NCI-H1417 (cell line): ENCODE results near the gene DIP2A.
"Not testable (repeated sequence)": the region's sequence is repeated elsewhere in the genome, so short reads cannot be mapped to it uniquely, and the experiment has no call there.

Experiments used
- DNase-seq, 3 experiments: peaks; one replicate each; lab custom pipeline; 2025; lab: John Stamatoyannopoulos, UW

The DIP2A gene

GRCh38 chr21:46424621-46425020, 34.1 kb upstream of the DIP2A start:
- no peak for DNase-seq

DNA sequence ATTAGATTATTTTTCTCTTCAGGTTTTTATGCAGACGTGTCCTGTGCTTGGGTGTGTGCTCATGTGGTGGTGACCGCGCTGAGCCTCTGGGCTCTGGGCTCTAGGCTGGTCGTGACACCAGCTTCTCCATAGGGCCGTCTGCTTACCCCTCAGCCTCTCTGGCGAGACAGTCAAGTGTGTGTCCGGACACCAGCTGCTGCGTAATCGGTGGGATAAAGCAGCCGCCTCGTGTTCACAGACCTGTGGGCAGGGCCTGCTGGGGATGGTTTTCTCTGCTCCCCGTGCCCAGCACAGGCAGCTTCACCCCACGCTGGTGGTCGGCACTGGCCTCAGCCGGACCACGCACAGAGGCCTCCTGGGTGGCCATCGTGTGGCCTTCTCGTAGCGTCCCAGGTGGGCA, 33.6 kb upstream of the DIP2A start:
- DNase-seq: peak in 1 of 3 experiments; percentile 52

GRCh38 chr21:46425571-46425970, 33.1 kb upstream of the DIP2A start:
- peak in 1 of 3 experiments; percentile 93 for DNase-seq

DNA sequence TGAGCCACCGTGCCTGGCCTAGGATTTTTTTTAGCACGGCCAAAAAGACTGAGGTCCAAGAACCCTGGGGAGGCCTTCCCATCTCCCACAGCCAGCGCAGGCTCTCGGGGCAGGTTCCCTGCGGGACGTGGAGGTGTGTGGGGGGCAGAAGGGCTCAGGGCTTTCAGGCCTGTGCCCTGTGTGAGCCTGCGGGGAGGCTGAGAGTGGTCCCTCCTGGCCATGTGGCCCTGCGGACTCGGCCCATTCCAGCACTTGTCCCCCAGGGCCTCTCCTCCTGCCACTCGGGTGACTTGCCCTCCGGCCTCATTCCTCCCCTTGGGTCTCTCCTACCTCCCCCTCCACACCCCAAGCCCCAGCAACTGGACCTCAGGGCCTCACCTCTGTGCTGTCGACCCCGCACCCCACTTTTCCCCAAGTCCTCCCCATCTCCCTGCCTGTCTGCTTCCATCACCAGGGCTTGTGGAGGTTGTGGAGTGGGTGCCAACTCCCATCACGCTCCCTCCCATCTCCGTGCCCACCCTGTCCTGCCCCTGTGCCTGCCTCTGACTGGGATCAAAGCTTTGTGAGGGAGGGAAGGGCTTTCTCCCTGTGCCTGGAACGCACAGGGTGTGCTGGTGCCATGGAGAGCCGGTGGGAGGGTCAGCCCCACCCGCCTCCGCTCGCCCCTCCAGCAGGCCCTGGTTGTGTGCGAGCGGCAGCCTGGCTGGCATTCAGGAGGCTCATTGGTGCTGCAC, 32.2 kb upstream of the DIP2A start:
- no peak for DNase-seq

GRCh38 chr21:46427516-46427915, 31.2 kb upstream of the DIP2A start:
- DNase-seq: no peak

GRCh38 chr21:46428286-46428685, 30.4 kb upstream of the DIP2A start:
- no peak for DNase-seq

DNA sequence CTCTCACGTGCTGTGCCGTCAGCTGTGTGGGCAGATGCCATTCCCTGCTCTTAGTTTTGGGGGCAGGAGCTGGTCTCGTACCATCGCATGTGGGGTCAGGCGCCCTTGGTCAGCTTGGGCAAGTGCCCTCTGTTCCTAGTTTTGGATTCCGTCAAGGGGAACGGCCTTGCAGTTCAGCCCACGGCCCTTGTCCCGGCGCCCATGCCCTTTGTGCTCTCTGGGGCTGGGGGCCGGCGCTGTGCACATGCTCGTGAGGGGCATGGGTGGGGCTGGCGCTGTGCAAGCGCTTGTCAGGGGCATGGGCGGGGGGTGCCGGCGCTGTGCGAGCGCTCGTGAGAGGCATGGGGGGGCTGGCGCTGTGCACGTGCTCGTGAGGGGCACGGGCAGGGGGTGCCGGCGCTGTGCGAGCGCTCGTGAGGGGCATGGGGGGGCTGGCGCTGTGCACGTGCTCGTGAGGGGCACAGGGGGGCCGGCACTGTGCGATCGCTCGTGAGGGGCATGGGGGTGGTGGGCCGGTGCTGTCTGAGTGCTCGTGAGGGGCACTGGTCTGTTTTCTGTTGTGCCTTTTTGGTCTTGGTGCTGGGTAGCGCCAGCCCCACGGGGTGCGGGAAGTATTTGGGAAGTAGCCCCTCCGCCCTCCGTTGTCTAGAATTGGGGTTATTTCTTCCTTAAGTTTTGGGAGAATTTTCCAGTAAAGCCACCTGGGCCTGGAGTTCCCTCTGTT, 29.5 kb upstream of the DIP2A start:
- DNase-seq: no peak

DNA sequence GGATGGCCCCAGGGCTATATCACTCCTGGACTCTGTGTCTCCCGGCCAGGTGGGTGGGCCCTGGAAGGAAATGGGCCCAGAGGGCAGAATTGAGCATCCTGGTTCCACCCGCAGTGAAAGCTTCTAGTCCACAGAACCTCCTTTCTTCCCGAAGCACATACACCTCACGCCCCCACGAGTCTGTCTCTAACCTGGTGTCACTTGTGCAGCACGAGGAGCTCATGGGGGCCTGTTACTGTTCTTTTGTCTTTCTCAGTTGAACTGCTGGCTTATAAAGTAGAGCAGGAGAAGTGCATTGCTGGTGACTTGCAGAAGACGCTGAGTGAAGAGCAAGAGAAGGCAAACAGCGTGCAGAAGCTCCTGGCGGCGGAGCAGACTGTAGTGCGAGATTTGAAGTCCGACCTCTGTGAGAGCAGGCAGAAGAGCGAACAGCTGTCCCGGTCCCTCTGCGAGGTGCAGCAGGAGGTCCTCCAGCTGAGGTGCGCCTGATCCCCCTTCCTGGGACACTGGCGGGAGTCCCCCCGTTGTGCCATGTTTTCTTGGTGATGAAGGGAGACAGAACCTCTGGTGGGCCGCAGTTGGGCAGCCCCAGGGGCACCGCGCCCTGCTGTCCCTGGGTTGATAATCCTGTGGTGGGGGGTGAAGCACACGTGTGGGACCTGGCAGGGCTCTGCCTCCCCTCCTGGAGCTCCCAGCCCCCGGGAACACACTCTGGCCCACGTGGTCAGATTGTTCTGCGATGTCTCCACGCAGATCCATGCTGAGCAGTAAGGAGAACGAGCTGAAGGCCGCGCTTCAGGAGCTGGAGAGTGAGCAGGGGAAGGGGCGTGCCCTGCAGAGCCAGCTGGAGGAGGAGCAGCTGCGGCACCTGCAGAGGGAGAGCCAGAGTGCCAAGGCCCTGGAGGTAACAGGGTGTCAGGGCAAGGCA, 28.7 kb upstream of the DIP2A start:
- peak in 1 of 3 experiments; percentile 69 for DNase-seq

GRCh38 chr21:46431448-46431847, 27.2 kb upstream of the DIP2A start:
- DNase-seq: peak in 1 of 3 experiments; percentile 43

DNA sequence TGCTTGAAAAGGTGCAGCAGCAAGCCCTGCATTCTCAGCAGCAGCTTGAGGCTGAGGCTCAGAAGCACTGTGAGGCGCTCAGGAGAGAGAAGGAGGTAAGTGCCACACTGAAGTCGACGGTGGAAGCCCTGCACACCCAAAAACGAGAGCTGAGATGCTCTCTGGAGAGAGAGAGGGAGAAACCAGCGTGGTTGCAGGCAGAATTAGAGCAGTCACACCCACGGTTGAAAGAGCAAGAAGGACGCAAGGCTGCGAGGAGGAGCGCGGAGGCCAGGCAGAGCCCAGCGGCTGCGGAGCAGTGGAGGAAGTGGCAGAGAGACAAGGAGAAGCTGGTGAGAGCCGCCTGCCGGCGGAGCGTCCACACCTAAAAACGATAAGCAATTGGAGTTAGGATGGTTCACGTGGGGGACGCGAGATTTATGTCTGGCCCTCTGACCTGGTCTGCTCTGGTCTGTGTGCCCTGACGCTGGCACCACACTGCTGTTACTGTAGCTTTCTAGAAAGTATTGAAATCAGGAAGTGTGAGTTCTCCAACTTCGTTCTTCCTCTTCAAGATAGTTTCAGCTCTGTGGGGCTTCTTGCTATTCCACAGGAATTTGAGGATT, 26.7 kb upstream of the DIP2A start:
- no peak for DNase-seq

DNA sequence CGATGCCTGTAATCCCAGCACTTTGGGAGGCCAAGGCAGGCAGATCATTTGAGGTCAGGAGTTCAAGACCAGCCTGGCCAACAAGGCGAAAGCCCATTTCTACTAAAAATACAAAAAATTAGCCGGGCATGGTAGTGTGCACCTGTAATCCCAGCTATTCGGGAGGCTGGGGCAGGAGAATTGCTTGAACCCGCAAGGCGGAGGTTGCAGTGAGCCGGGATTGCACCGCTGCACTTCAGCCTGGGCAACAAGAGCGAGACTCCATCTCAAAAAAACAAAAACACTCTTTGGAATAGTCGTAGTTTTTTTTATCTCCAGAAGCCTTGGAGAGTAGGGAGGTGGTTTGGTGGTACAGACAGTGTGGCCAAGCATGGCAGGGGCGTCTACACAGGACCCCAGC, 25.6 kb upstream of the DIP2A start:
- not testable (repeated sequence) for DNase-seq

DNA sequence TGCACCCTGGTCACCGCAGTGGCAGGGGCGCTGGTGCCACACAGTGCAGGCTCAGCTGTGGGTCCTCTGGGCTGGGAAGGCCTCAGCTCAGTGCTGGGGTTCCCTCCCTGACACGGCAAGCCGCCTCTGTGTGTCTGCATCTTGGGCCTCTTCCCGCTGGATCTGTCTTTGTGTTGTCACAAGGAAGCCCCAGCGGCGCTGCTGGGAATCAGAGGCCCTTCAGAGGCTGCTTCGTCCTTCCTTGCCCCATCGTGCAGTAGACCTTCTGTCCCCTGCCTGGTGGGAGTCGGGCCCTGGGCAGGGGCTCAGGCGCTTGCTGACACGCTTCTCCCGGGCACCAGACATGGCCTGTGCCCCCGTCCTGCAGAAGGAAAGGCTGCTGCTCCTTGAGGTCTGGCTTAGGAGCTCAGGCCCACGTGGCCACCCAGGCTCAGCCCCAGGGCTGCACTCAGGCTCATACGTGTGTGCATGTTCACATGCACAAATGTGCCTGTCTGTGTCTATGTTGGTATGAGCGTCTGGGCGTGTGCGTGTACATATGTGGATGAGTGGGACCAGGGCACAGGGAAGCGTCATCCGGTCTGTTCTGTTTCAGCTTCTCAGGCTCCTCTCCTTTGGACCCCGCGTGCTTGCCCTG, 24.3 kb upstream of the DIP2A start:
- no peak for DNase-seq

DNA sequence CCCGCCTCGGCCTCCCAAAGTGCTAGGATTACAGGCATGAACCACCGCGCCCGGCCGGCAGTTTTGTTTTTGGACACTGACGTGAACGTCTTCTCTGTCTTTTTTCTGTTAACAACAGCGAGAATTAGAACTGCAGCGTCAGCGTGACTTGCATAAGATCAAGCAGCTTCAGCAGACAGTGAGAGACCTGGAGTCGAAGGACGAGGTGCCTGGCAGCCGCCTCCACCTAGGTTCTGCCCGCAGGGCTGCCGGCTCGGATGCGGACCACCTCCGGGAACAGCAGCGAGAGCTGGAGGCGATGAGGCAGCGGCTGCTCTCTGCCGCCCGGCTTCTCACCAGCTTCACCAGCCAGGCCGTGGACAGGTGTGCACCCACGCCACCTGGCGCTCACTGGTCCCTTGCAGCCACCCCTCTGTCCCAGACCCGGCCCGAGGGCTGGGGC, 22.9 kb upstream of the DIP2A start:
- DNase-seq: no peak

- DNase-seq: no peak
These were observed 22.1 kb upstream of the DIP2A start for GRCh38 chr21:46436621-46437020.

DNA sequence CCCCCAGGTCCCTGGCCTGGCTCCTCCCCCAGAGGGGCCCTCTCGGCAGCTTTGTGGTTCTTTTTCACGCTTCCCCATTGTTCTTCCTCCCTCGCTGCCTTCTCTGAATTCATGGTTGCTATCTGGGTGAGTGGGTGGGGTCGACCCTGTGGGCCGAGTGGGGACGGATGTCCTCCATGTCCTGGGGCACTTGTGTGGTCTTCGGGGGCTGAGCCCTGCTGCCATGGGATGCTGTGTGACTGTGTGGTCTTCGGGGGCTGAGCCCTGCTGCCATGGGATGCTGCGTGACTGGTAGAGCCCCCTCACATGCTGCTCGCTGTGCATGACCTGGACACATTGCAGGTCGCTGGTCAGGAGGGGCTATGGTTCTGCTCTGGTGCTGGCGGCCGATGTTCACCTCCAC, 21.6 kb upstream of the DIP2A start:
- no peak for DNase-seq

- DNase-seq: no peak
These were observed 21.2 kb upstream of the DIP2A start for GRCh38 chr21:46437511-46437910.

- DNase-seq: no peak
These were observed 20.4 kb upstream of the DIP2A start for GRCh38 chr21:46438241-46438640.

GRCh38 chr21:46439906-46440305, 18.8 kb upstream of the DIP2A start:
- DNase-seq: no peak

GRCh38 chr21:46441331-46441730, 17.4 kb upstream of the DIP2A start:
- DNase-seq: no peak

GRCh38 chr21:46441961-46442498, 16.7 kb upstream of the DIP2A start:
- DNase-seq: no peak

- no peak for DNase-seq
These were observed 15.8 kb upstream of the DIP2A start for GRCh38 chr21:46442938-46443337.
